SU-DHL-6 (cell line): ENCODE measurements around the gene CD99L2.

Source experiments
- EZH2phosphoT487 ChIP-seq: fragments of 200-600 bp; sonication (generic), shearing (Covaris generic); conservative IDR thresholded peaks from 2 replicates; pipeline ENCODE4 v1.6.1; 2018; ENCODE audit warnings: mild to moderate bottlenecking, antibody characterized with exemption, low read length, moderate library complexity, mixed read lengths
- TF ChIP-seq, protein P1 (sequence below): fragments of 200-600 bp; sonication (generic); IDR thresholded peaks from one replicate; pipeline ENCODE4 v1.5.1; 2017; ENCODE audit warnings: antibody characterized with exemption, mild to moderate bottlenecking, low read length, moderate library complexity; ENCODE audit not compliant: insufficient read depth, poor library complexity, severe bottlenecking

DNA sequence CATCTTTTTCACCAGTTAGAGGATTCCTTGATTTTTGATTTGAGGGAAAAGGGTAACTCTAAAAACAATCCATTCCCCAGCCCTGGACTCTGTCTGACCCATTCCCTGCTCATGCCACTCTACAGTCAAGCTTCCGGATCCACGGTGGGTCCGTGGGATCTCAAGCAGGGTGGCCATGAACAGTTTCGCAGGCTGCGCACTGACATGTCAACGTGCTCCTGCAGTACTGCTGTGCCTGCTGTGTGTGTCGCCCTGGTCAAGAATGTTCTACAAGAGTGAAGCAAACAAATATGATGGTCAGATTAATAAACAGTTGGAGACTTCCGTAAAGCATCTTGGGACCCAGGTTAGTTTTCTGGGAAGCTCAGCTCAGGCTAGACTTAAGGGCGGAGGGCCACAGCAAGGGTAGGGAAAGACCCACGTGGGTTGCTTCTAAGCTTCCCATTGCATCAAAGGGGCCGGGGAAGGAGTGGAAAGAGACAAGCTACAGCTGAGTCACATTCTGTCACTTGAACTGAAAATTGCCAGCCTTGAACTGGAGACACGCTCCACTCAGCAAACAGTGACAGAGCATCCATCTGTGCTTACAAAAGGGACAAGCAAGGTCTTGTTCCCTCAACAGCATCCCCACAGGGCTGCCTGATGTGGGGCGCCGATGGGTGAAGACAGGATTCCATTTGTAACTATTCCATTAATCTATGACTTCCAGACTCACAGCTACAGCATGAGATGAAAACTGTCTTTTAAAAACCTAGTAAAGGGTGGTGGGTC, 123.5 kb downstream of the CD99L2 start:
- TF ChIP-seq, protein P1, sequence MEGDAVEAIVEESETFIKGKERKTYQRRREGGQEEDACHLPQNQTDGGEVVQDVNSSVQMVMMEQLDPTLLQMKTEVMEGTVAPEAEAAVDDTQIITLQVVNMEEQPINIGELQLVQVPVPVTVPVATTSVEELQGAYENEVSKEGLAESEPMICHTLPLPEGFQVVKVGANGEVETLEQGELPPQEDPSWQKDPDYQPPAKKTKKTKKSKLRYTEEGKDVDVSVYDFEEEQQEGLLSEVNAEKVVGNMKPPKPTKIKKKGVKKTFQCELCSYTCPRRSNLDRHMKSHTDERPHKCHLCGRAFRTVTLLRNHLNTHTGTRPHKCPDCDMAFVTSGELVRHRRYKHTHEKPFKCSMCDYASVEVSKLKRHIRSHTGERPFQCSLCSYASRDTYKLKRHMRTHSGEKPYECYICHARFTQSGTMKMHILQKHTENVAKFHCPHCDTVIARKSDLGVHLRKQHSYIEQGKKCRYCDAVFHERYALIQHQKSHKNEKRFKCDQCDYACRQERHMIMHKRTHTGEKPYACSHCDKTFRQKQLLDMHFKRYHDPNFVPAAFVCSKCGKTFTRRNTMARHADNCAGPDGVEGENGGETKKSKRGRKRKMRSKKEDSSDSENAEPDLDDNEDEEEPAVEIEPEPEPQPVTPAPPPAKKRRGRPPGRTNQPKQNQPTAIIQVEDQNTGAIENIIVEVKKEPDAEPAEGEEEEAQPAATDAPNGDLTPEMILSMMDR = no peak
- TF ChIP-seq EZH2phosphoT487 = no peak
